Measurements from ENCODE around the gene POFUT2.

Gene POFUT2

GRCh38 chr21:45222001-45222400, 65.7 kb downstream of the POFUT2 start:
- DNase-seq (ENCODE audit: low spot score): no peak

- no peak for DNase-seq (ENCODE audit: low spot score)
Observed at GRCh38 chr21:45220714-45221490, 66.8 kb downstream of the POFUT2 start.

- no peak for DNase-seq (ENCODE audit: low spot score)
Observed at GRCh38 chr21:45220071-45220481, 67.6 kb downstream of the POFUT2 start.

- DNase-seq (ENCODE audit: low spot score): no peak
Observed at GRCh38 chr21:45219517-45219916, 68.2 kb downstream of the POFUT2 start.

GRCh38 chr21:45217010-45217409, 70.7 kb downstream of the POFUT2 start:
- no peak for DNase-seq (ENCODE audit: low spot score)

GRCh38 chr21:45215213-45215612, 72.5 kb downstream of the POFUT2 start:
- DNase-seq (ENCODE audit: low spot score): no peak

All from globus pallidus (tissue), 1 donor.